CD8-positive, alpha-beta memory T cell (primary cell): ENCODE results near the gene PEA15. TPM values are rescaled to one million over a fixed set of nuclear protein-coding genes. Genes with fewer than 3 reads are reported as not detected.

Experiments used
- CTCF ChIA-PET: fragments of 350-600 bp; sonication (Branson Sonifier 250); formaldehyde crosslinking; loops from one replicate; lab custom pipeline; 2021; ENCODE audit warnings: antibody characterized with exemption; lab: Charles Lee
- POLR2A ChIA-PET: fragments of 350-600 bp; sonication (Branson Sonifier 250); formaldehyde crosslinking; loops from one replicate; lab custom pipeline; 2021; ENCODE audit warnings: antibody characterized with exemption; lab: Charles Lee
- DNase-seq, 5 donors: peaks; one replicate each; pipeline versions ENCODE4 v3.0.0 to v3.0.0-alpha.2; 2020 to 2022; ENCODE audit warnings: mixed read lengths in 1 of 5
- H3K27ac ChIP-seq: one replicate; pipeline ENCODE4 v1.7.0; 2013; ENCODE audit warnings: low read depth, mild to moderate bottlenecking, low read length, moderate library complexity
- H3K27me3 ChIP-seq: 2 replicates; pipeline ENCODE4 v1.7.0; 2013; ENCODE audit warnings: low read length, mild to moderate bottlenecking; ENCODE audit not compliant: insufficient read depth, poor library complexity, severe bottlenecking
- H3K36me3 ChIP-seq: 2 replicates; pipeline ENCODE4 v1.7.0; 2013; ENCODE audit warnings: mild to moderate bottlenecking, low read length, moderate library complexity; ENCODE audit not compliant: insufficient read depth
- H3K4me1 ChIP-seq: 2 replicates; pipeline ENCODE4 v1.7.0; 2013; ENCODE audit warnings: mild to moderate bottlenecking, low read length, moderate library complexity; ENCODE audit not compliant: insufficient read depth
- H3K4me3 ChIP-seq: 2 replicates; pipeline ENCODE4 v1.7.0; 2013; ENCODE audit warnings: mild to moderate bottlenecking, low read length
- H3K9me3 ChIP-seq: 2 replicates; pipeline ENCODE4 v1.7.0; 2013; ENCODE audit warnings: mild to moderate bottlenecking, low read length
- H3K27ac Mint-ChIP-seq, 8 donors: one replicate each; pipeline ENCODE4 v1.8.0; 2020 to 2021; ENCODE audit warnings: mixed read lengths in 8 of 8, mild to moderate bottlenecking in 6 of 8, inconsistent platforms in 3 of 8, moderate library complexity in 3 of 8
- H3K27me3 Mint-ChIP-seq, 2 donors: one replicate each; pipeline ENCODE4 v1.8.0; 2020 to 2021; ENCODE audit warnings: mixed read lengths in 2 of 2, mild to moderate bottlenecking in 1 of 2, moderate library complexity in 1 of 2
- H3K36me3 Mint-ChIP-seq, 3 donors: one replicate each; pipeline ENCODE4 v1.8.0; 2020 to 2021; ENCODE audit warnings: mixed read lengths in 3 of 3, inconsistent platforms in 1 of 3, mild to moderate bottlenecking in 1 of 3
- H3K4me1 Mint-ChIP-seq, 3 donors: one replicate each; pipeline ENCODE4 v1.8.0; 2020 to 2021; ENCODE audit warnings: mixed read lengths in 3 of 3, inconsistent platforms in 1 of 3, mild to moderate bottlenecking in 1 of 3
- H3K4me3 Mint-ChIP-seq, 7 donors: one replicate each; pipeline ENCODE4 v1.8.0; 2020 to 2021; ENCODE audit warnings: mixed read lengths in 7 of 7, mild to moderate bottlenecking in 6 of 7, moderate library complexity in 4 of 7, inconsistent platforms in 2 of 7
- H3K9me3 Mint-ChIP-seq, 5 donors: one replicate each; pipeline ENCODE4 v1.8.0; 2020 to 2022; ENCODE audit warnings: mixed read lengths in 5 of 5, mild to moderate bottlenecking in 3 of 5, moderate library complexity in 2 of 5, inconsistent platforms in 1 of 5
- polyA plus RNA-seq: library from polyadenylated mRNA; unstranded; fragments of 300-500 nt; fragmentation: Illumina TruSeq; gene quantifications from one replicate; pipeline ENCODE4 v1.2.3, GENCODE V29; 2021
- total RNA-seq, 2 experiments: library from RNA; stranded (reverse); gene quantifications; one replicate each; pipeline ENCODE4 v1.2.3, GENCODE V29; 2021

PEA15 gene
- total and polyA plus RNA-seq, 3 experiments from 2014 or later = 9.1 to 81.4 (median 77.4) TPM

DNA sequence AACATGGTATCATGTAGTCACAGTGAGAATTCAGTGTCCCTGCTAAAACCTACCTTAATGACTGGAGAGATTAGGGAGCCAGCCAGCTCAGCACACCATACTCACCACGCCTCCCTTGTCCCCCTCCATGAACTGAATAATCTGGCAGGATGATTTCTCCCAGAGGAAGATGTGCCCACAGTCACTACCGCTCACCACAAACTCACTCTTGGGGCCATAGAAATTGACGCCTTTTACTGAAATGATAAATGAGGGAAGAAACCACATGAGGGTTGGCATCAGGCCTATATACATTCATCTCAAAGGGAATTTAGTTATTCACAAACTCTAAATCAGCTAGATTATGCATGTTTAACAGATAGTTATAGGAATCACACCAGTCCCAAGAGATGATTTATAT, 17.4 kb downstream of the PEA15 start:
- no peak overlapping the region for H3K27ac ChIP-seq
- DNase-seq = no peak
- H3K27me3 Mint-ChIP-seq = no peaks in the 10 kb centered on the region
- H3K4me3 ChIP-seq = no peak overlapping the region
- ChIA-PET CTCF (no interaction called here), POLR2A (no interaction called here)
- no peaks in the 10 kb centered on the region for H3K9me3 Mint-ChIP-seq
- H3K4me1 Mint-ChIP-seq = no peaks in the 10 kb centered on the region
- H3K36me3 ChIP-seq = peaks cover 81% of the 10 kb centered on the region
- no peaks in the 10 kb centered on the region for H3K27me3 ChIP-seq
- peak overlapping the region in 5 of 8 donors; percentile 5 to 44 (median 10) for H3K27ac Mint-ChIP-seq
- no peak overlapping the region for H3K4me3 Mint-ChIP-seq
- H3K9me3 ChIP-seq = no peaks in the 10 kb centered on the region
- no peaks in the 10 kb centered on the region for H3K4me1 ChIP-seq
- H3K36me3 Mint-ChIP-seq = peaks cover 0 to 25% (median 4%) of the 10 kb centered on the region in 3 donors

DNA sequence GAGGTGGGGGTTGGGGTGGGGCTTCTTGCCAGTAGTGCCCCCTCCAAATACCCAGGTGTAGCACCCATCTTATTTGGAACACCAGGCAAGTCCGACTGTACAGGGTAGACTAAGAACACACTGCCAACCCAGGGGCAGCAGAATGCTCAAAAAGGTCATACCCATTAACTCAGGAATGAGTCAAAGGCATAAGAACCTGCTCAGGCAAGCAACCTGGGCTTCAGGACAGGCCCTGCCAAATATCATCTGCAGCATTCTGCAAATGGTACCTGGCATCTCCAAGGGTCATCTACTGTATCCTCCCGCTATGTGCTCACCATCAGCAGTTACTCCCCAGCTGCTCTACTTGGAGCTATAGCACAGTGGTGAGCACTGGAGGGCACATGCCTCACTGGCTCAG, 19.4 kb downstream of the PEA15 start:
- Mint-ChIP-seq H3K27ac (peak overlapping the region in 1 of 8 donors; percentile 57), H3K4me3 (no peak overlapping the region), H3K9me3 (no peaks in the 10 kb centered on the region), H3K27me3 (no peaks in the 10 kb centered on the region), H3K36me3 (peaks cover 4 to 29% (median 16%) of the 10 kb centered on the region in 3 donors), H3K4me1 (no peaks in the 10 kb centered on the region)
- Histone ChIP-seq H3K9me3 (no peaks in the 10 kb centered on the region), H3K27me3 (no peaks in the 10 kb centered on the region), H3K4me1 (no peaks in the 10 kb centered on the region), H3K36me3 (peaks cover 78% of the 10 kb centered on the region), H3K27ac (no peak overlapping the region), H3K4me3 (no peak overlapping the region)
- DNase-seq = no peak
- ChIA-PET POLR2A (no interaction called here), CTCF (interaction anchor here (0.7 kb wide), 1 partner anchor 67 kb away, joined by 3 read pairs; no protein-coding TSS in a partner anchor)

DNA sequence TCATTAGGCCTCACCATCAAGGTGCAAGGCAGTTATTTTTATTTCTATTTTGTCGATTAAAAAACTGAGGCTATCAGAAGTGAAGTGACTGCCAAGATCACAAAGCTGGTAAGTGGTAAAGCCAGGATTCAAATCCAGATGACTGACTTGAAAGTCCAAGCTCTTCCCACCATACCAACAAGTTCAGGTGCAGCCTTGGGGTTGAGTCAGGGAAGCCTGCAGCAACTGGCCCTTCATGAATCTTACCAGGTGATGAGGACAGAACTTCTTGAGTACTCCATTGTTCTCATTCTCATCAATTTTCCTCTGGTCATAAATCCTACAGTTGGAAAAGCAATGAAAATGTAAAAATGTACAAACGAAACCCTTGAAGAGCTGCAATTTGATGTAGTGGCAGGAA, 20.2 kb downstream of the PEA15 start:
- POLR2A ChIA-PET = no interaction called here
- H3K4me1 ChIP-seq = no peaks in the 10 kb centered on the region
- H3K36me3 ChIP-seq = peaks cover 79% of the 10 kb centered on the region
- H3K9me3 ChIP-seq = no peaks in the 10 kb centered on the region
- Mint-ChIP-seq H3K27me3 (no peaks in the 10 kb centered on the region), H3K4me1 (no peaks in the 10 kb centered on the region), H3K27ac (peak overlapping the region in 1 of 8 donors; percentile 50), H3K36me3 (peaks cover 4 to 25% (median 23%) of the 10 kb centered on the region in 3 donors), H3K9me3 (no peaks in the 10 kb centered on the region), H3K4me3 (no peak overlapping the region)
- DNase-seq = no peak
- H3K4me3 ChIP-seq = no peak overlapping the region
- H3K27ac ChIP-seq = no peak overlapping the region
- CTCF ChIA-PET = interaction anchor here (0.7 kb wide), 1 partner anchor 66 kb away, joined by 3 read pairs; no protein-coding TSS in a partner anchor
- H3K27me3 ChIP-seq = no peaks in the 10 kb centered on the region

DNA sequence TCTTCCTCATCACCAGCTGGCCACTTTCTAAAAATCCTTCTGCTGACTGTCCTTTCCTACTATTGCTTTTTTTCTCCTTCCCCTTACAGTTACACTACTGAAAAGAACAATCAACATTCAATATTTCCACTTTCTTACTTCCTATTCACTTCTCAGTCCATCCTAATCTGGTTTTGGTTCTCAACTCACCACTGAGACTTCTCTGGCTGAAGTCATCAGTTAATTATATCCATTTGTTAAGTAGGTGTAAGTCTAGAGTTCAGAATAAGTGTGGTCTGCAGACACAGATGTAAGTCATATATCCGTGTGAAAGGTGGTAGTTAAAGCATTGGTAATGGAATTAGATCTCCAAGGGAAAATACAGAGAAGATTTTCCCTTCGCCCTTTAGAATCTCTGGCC, 21.4 kb downstream of the PEA15 start:
- Mint-ChIP-seq H3K36me3 (peaks cover 4 to 36% (median 29%) of the 10 kb centered on the region in 3 donors), H3K27me3 (no peaks in the 10 kb centered on the region), H3K4me3 (no peak overlapping the region), H3K4me1 (no peaks in the 10 kb centered on the region), H3K9me3 (no peaks in the 10 kb centered on the region), H3K27ac (no peak overlapping the region)
- CTCF ChIA-PET = no interaction called here
- no peak overlapping the region for H3K27ac ChIP-seq
- peaks cover 82% of the 10 kb centered on the region for H3K36me3 ChIP-seq
- H3K27me3 ChIP-seq = no peaks in the 10 kb centered on the region
- no peak overlapping the region for H3K4me3 ChIP-seq
- POLR2A ChIA-PET = no interaction called here
- no peak for DNase-seq
- H3K4me1 ChIP-seq = no peaks in the 10 kb centered on the region
- H3K9me3 ChIP-seq = no peaks in the 10 kb centered on the region

DNA sequence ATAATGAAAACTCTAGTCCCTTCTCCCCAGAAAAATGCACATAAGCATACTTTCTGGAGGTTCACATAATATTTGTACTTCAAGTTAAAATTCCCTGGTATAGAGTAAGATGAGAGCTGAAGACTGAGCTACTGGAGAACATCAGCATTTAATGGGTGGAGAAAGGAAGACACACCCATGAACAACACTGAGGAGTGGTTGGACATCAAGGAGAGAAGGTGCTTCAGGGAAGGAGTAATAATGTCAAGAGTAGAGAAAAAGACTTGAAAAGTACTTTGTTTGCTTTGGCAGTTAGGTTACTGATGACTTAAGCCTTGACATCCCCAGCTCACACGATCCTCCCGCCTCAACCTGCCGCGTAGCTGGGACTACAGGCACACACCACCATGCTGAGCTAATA, 21.9 kb downstream of the PEA15 start:
- ChIA-PET CTCF (no interaction called here), POLR2A (no interaction called here)
- Histone ChIP-seq H3K9me3 (no peaks in the 10 kb centered on the region), H3K36me3 (peaks cover 86% of the 10 kb centered on the region), H3K4me3 (no peak overlapping the region), H3K27me3 (no peaks in the 10 kb centered on the region), H3K4me1 (no peaks in the 10 kb centered on the region), H3K27ac (no peak overlapping the region)
- no peak overlapping the region for H3K4me3 Mint-ChIP-seq
- peak overlapping the region in 1 of 8 donors; percentile 23 for H3K27ac Mint-ChIP-seq
- no peaks in the 10 kb centered on the region for H3K4me1 Mint-ChIP-seq
- H3K36me3 Mint-ChIP-seq = peaks cover 2 to 38% (median 26%) of the 10 kb centered on the region in 3 donors
- no peaks in the 10 kb centered on the region for H3K9me3 Mint-ChIP-seq
- H3K27me3 Mint-ChIP-seq = no peaks in the 10 kb centered on the region
- DNase-seq = no peak

DNA sequence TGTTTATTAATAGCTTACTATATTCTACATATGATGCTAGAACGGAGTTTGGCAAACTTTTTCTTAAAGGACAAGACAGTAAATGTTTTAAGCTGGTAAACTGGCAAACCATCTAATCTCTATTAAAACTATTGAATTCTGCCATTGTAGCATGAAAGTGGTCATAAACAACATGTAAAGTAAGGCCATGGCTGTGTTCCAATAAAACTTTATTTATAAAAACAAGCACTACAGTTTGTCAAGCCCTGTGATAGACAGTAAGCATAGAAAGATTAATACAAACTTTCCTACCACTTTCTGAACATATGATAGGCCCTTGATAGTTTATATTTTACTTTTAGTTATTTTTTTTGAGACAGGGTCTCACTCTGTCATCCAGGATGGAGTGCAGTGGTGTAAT, 22.4 kb downstream of the PEA15 start:
- Mint-ChIP-seq H3K36me3 (peaks cover 0 to 40% (median 22%) of the 10 kb centered on the region in 3 donors), H3K4me3 (no peak overlapping the region)
- POLR2A ChIA-PET = no interaction called here

DNA sequence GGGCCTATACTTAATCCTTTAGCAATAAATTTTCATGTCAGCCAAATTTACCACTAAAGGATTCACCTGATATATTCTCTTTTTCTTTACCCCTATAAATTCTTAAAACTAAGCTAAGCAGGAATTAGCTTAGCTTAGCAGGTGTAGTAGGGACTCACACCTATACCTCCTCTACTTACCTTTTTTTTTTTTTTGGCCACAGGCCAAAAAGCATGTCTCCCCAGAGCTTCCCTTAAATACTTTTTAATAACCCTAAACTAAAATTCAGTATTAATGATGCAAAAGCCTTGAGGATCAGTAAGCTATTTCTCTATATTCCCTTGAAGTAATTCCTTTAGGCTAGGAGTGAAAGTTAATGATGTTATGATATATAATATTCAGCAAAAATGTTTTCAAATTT, 23.2 kb downstream of the PEA15 start:
- no peak overlapping the region for H3K4me3 ChIP-seq
- H3K9me3 Mint-ChIP-seq = no peaks in the 10 kb centered on the region
- H3K27me3 ChIP-seq = no peaks in the 10 kb centered on the region
- CTCF ChIA-PET = interaction anchor here (1.5 to 1.6 kb wide), 3 partner anchors 23 to 143 kb away, joined by 4 to 7 read pairs (median 7); no protein-coding TSS in a partner anchor
- H3K27me3 Mint-ChIP-seq = no peaks in the 10 kb centered on the region
- H3K36me3 ChIP-seq = peaks cover 72% of the 10 kb centered on the region
- POLR2A ChIA-PET = interaction anchor here (0.6 kb wide), 1 partner anchor 23 kb away, joined by 3 read pairs; no protein-coding TSS in a partner anchor
- H3K9me3 ChIP-seq = no peaks in the 10 kb centered on the region
- H3K36me3 Mint-ChIP-seq = peaks cover 0 to 48% (median 18%) of the 10 kb centered on the region in 3 donors
- DNase-seq = no peak
- no peak overlapping the region for H3K4me3 Mint-ChIP-seq
- H3K27ac Mint-ChIP-seq = peak overlapping the region in 2 of 8 donors; percentile 19 to 54
- no peak overlapping the region for H3K27ac ChIP-seq
- H3K4me1 ChIP-seq = no peaks in the 10 kb centered on the region
- H3K4me1 Mint-ChIP-seq = peaks cover 1 to 8% (median 8%) of the 10 kb centered on the region in 3 donors

More for the DNA sequence above, 22.4 kb downstream of the PEA15 start:
- no peak overlapping the region for H3K4me3 ChIP-seq
- Mint-ChIP-seq H3K4me1 (no peaks in the 10 kb centered on the region), H3K27ac (no peak overlapping the region), H3K27me3 (no peaks in the 10 kb centered on the region), H3K9me3 (no peaks in the 10 kb centered on the region)
- no peak overlapping the region for H3K27ac ChIP-seq
- no peaks in the 10 kb centered on the region for H3K9me3 ChIP-seq
- CTCF ChIA-PET = interaction anchor here (1.5 to 1.6 kb wide), 2 partner anchors 24 to 142 kb away, joined by 4 to 7 read pairs; no protein-coding TSS in a partner anchor
- H3K36me3 ChIP-seq = peaks cover 81% of the 10 kb centered on the region
- no peak for DNase-seq
- H3K4me1 ChIP-seq = no peaks in the 10 kb centered on the region
- no peaks in the 10 kb centered on the region for H3K27me3 ChIP-seq

DNA sequence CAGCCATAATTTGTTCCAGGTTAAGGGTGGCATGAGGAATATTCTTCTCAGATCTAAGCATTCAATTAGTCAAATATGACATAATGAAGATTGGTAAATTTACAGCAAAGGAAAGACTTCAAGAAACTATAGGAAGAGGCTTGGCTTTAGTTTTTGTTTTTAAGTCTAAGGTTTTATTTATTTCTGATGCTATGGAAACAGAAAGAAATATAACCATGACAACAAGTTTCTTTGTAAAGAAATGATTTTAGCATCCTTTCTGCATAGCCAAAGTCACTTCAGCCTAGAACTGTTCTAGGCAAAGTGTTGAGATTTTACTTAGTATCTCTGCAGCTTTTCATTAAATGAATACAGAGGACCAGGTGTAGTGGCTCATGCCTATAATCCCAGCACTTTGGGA, 27.7 kb downstream of the PEA15 start:
- no peaks in the 10 kb centered on the region for H3K9me3 Mint-ChIP-seq
- Histone ChIP-seq H3K36me3 (peaks cover 54% of the 10 kb centered on the region), H3K4me1 (no peaks in the 10 kb centered on the region), H3K9me3 (no peaks in the 10 kb centered on the region), H3K27me3 (no peaks in the 10 kb centered on the region), H3K4me3 (no peak overlapping the region), H3K27ac (no peak overlapping the region)
- H3K4me1 Mint-ChIP-seq = peaks cover 10 to 23% (median 20%) of the 10 kb centered on the region in 3 donors
- DNase-seq = no peak
- peak overlapping the region in 4 of 8 donors; percentile 25 to 78 (median 56) for H3K27ac Mint-ChIP-seq
- H3K36me3 Mint-ChIP-seq = peaks cover 7 to 84% (median 20%) of the 10 kb centered on the region in 3 donors
- H3K27me3 Mint-ChIP-seq = no peaks in the 10 kb centered on the region
- H3K4me3 Mint-ChIP-seq = no peak overlapping the region
- ChIA-PET POLR2A (no interaction called here), CTCF (interaction anchor here (1.1 kb wide), 1 partner anchor 19 kb away, joined by 5 read pairs; no protein-coding TSS in a partner anchor)
